GM19467 (cell line): ENCODE results near the gene PRM3.
A peak's percentile ranks its signal among the peaks of the same experiment; 100 is the strongest.

Experiments
- ATAC-seq: cut with Tn5 transposase; IDR thresholded peaks from one replicate; pipeline ENCODE4 v1.9.1; 2021; ENCODE audit warnings: mild to moderate bottlenecking, moderate library complexity; ENCODE audit not compliant: unreplicated experiment

The PRM3 gene

GRCh38 chr16:11259655-11260595 lies 13.5 kb downstream of the PRM3 start:
- no peak for ATAC-seq

GRCh38 chr16:11258553-11259492 lies 14.6 kb downstream of the PRM3 start:
- ATAC-seq: no peak

GRCh38 chr16:11257131-11257938 lies 16.1 kb downstream of the PRM3 start:
- no peak for ATAC-seq

- ATAC-seq: no peak
Observed at GRCh38 chr16:11256661-11257130, 16.7 kb downstream of the PRM3 start.

GRCh38 chr16:11255737-11256660 lies 17.4 kb downstream of the PRM3 start, which contains the start of gene SOCS1:
TSS of gene SOCS1 (minus strand) at chr16:11256204. CDS start at chr16:11255478, 726 bp downstream.
- peak; percentile 47 for ATAC-seq

- no peak for ATAC-seq
Observed at GRCh38 chr16:11254913-11255736, 18.3 kb downstream of the PRM3 start.

- ATAC-seq: no peak
Observed at GRCh38 chr16:11253995-11254912, 19.2 kb downstream of the PRM3 start.

GRCh38 chr16:11253009-11253994 lies 20.1 kb downstream of the PRM3 start:
- no peak for ATAC-seq

DNA sequence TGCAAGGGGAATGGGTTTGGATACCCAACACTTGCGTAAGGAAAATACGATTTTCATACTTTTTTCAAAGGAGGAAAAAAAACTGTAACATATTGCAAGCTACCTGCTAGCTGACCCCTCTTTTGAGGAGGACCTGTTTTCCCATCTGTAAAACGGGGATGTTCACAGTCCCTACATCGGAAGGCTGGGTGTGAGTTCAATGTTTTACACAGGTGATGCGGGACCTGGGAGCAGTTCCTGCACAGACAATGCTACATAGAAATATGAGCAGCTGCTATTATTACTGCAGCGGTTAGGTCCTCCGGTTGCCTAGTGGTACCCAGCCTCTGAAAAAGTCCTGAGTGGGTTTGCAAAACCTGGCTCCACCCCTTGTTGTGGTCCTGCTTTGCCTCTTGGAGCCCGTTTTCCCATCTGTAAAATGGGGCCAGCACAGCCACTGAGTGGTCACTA lies 20.9 kb downstream of the PRM3 start:
- no peak for ATAC-seq

DNA sequence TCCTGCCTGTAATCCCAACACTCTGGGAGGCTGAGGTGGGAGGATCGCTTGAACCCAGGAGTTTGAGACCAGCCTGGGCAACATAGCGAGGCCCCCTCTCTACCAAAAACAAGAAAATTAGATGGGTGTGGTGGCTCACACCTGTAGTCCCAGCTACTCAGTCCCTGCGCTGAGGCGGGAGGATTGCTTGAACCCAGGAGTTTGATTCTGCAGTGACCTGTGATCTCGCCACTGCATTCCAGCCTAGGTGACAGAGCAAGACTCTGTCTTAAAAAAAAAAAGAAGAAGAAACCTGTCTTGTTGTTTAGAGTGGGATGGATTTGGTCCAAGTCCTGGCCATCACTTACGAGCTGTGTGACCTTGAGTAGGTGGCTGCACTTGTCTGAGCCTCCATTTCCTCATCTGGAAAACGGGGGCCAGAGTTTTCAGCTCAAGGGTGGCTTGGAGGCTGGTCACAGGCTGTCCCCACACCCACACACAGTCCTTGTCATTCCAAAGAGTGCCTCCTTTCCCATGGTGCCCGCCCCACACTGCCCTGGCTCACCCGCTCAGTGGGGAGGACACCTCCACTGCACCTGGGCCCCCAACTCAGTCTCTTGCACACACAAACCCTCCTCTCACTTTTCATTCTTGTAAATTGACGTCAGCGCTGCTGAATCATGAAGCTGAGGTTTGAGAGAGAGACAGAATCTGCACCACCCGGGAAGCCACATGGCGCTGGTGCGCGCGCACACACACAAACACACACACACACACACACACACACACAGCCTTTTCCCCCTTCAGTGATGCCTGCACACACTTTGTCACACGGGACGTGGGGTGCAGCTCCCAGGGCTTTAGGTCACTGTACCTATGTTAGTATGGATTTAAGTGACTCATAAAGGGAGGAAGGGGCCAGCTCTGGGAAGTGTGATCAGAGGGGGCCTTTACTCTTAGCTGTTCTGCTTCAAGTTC lies 21.6 kb downstream of the PRM3 start:
- no peak for ATAC-seq

- no peak for ATAC-seq
Observed at GRCh38 chr16:11250786-11251524, 22.5 kb downstream of the PRM3 start.

DNA sequence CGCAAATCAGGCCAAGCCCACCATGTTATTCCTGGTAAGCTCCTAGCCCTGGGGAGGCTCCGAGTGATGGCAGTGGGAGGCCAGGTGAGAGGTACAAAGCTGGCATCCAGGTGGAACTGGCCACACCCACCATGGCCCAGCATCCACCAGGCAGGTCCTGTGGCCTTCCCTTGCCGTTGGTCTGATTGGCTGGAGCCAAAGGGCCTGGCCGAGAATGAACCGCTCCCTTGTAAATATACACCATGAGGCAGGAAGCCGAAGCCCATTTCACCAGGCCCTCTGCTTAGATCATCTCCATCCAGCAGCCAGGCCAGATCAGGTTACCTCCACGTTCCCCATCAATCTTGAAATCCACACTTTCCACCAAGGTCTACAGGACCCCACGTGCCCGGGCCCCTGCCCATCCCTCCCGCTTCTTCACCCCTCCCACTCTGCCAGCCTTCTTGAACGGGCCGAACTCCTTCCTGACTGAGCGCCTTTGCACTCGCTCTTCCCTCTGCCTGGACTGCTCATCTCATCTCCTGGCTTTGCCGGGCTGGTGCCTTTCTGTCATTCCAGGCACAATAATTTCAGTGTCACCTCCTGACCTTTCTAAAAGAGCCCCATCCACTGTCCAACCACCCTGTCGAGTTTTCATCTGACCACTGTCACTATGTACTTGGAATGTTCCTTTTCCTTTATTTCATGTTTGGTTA lies 23.2 kb downstream of the PRM3 start:
- ATAC-seq: no peak

DNA sequence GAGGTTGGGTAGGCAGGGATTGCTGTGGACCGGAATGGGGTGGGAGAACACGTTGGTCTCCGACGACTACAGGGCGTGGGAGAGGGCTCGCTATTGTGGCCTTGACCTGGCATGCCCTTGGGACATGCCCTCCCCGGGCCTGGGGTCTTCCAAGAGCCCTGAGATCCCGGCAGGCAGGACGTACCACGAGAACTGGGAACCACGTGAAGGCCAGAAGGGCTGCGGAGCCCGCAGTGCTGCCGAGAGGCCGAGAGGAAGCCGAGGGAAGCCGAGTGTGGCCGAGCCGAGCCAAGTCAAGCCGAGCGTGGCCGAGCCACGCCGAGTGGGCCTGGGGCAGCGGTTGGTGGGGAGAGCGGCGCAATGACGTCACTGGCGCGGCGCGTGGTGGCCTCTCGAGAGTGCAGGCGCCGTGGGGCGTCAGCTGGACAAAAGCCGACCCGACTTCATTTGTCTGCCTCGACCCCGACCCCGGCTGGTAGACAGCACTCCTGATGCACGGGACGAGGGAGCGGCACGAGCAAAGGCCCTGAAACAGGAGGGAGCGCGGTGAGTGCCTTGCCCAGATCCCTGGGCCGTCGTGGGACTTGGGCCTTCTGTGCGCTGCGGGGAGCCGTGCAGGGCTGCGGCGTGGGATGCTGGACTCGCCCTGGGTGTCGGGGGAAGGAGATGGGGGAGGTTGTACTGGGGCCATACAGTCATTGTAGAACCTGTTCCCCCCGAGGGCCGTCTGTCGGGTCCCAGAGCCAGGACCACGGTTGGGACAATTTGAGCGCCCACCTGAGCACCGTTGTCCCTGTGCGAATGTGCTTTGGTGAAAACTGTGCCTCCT lies 24.0 kb downstream of the PRM3 start:
- ATAC-seq: no peak
